ENCODE results near the gene KAZN.

GRCh38 chr1:14549897-14550620, 48.4 kb upstream of the KAZN start:
- no peak for TF ChIP-seq CTCF (conservative IDR thresholded peaks at IDR 0.05)
- no peak for TF ChIP-seq EZH2 (IDR thresholded peaks at IDR 0.05; ENCODE audit: low read depth)
